SK-N-SH (cell line): ENCODE data around the gene GLYATL1. TPM values are rescaled to one million over a fixed set of nuclear protein-coding genes. Genes with fewer than 3 reads are reported as not detected.

Experiments
- CTCF ChIA-PET: fragments of 300-600, 350-600 bp; formaldehyde crosslinking; extraction: SDS; loops from one replicate; lab custom pipeline; 2021; lab: Yijun Ruan, JAX
- POLR2A ChIA-PET: fragments of 350-600 bp; sonication (Branson Sonifier 250); formaldehyde crosslinking; extraction: SDS; loops from one replicate; lab custom pipeline; 2020; ENCODE audit warnings: antibody characterized with exemption, inconsistent platforms; lab: Yijun Ruan, JAX
- DNase-seq: peaks from one replicate; pipeline ENCODE4 v3.0.0; 2012
- H2AFZ ChIP-seq: fragments of 200-600 bp; sonication (generic); 2 replicates; pipeline ENCODE4 v1.8.1; 2016; ENCODE audit warnings: antibody characterized with exemption, mild to moderate bottlenecking, low read depth
- H3F3A ChIP-seq: fragments of 200-600 bp; sonication (generic); replicated peaks from 2 replicates; pipeline ENCODE3; 2016; ENCODE audit warnings: antibody characterized with exemption, mild to moderate bottlenecking; ENCODE audit not compliant: insufficient read depth
- H3K27ac ChIP-seq, 2 experiments: fragments of 200-500 bp in 1 of 2; fragments of 200-600 bp in 1 of 2; sonication (Bioruptor generic) in 1 of 2; sonication (generic), shearing (Covaris generic) in 1 of 2; 2 replicates each; pipeline versions ENCODE4 v1.5.1 to v1.6.1; 2014 to 2016; ENCODE audit warnings: low read depth in 2 of 2, inconsistent platforms in 1 of 2, low read length in 1 of 2, mild to moderate bottlenecking in 1 of 2, mixed read lengths in 1 of 2
- H3K27me3 ChIP-seq: fragments of 200-600 bp; sonication (generic), shearing (Covaris generic); 2 replicates; pipeline ENCODE4 v1.6.1; 2016; ENCODE audit warnings: mixed run types; ENCODE audit not compliant: insufficient read depth
- H3K36me3 ChIP-seq, 2 experiments: fragments of 200-500 bp in 1 of 2; fragments of 200-600 bp in 1 of 2; sonication (Bioruptor generic) in 1 of 2; sonication (generic) in 1 of 2; replicated peaks in 1 of 2; 2 replicates each; pipeline versions ENCODE3 to v1.5.1; 2014 to 2016; ENCODE audit warnings: low read length in 1 of 2, mild to moderate bottlenecking in 1 of 2; ENCODE audit not compliant: insufficient read depth in 2 of 2, control insufficient read depth in 1 of 2
- H3K4me1 ChIP-seq, 2 experiments: fragments of 200-500 bp in 1 of 2; fragments of 200-600 bp in 1 of 2; sonication (Bioruptor generic) in 1 of 2; sonication (generic), shearing (Covaris generic) in 1 of 2; 2 replicates each; pipeline versions ENCODE4 v1.5.1 to v1.6.1; 2014 to 2016; ENCODE audit warnings: low read depth in 1 of 2, low read length in 1 of 2, mixed run types in 1 of 2; ENCODE audit not compliant: insufficient read depth in 2 of 2, control insufficient read depth in 1 of 2
- H3K4me2 ChIP-seq: fragments of 200-600 bp; sonication (generic), shearing (Covaris generic); 2 replicates; pipeline ENCODE4 v1.6.1; 2017; ENCODE audit warnings: mixed run types
- H3K4me3 ChIP-seq, 2 experiments: fragments of 200-500 bp in 1 of 2; fragments of 200-600 bp in 1 of 2; sonication (Bioruptor generic) in 1 of 2; sonication (generic), shearing (Covaris generic) in 1 of 2; 2 replicates each; pipeline versions ENCODE4 v1.5.1 to v1.8.1; 2014 to 2016; ENCODE audit warnings: low read depth in 2 of 2, inconsistent platforms in 1 of 2, low read length in 1 of 2, mild to moderate bottlenecking in 1 of 2, mixed read lengths in 1 of 2, moderate library complexity in 1 of 2
- H3K79me2 ChIP-seq: fragments of 200-600 bp; sonication (generic); 2 replicates; pipeline ENCODE4 v1.8.1; 2017; ENCODE audit warnings: mild to moderate bottlenecking; ENCODE audit not compliant: insufficient read depth
- H3K9ac ChIP-seq: fragments of 200-600 bp; sonication (generic); 2 replicates; pipeline ENCODE4 v1.6.1; 2017; ENCODE audit warnings: mixed run types
- H3K9me2 ChIP-seq: fragments of 200-600 bp; sonication (generic); 2 replicates; pipeline ENCODE4 v1.6.1; 2017; ENCODE audit warnings: mixed run types
- H3K9me3 ChIP-seq: fragments of 200-600 bp; sonication (generic); 2 replicates; pipeline ENCODE4 v1.6.1; 2017; ENCODE audit warnings: mixed run types, mild to moderate bottlenecking, moderate library complexity
- H4K20me1 ChIP-seq: fragments of 200-600 bp; sonication (generic); 2 replicates; pipeline ENCODE4 v1.6.1; 2017; ENCODE audit warnings: mild to moderate bottlenecking, mixed run types; ENCODE audit not compliant: insufficient read depth
- GATA2 ChIP-seq: sonication (generic); formaldehyde crosslinking; IDR thresholded peaks from 2 replicates; pipeline ENCODE4 v1.5.0; 2020; ENCODE audit warnings: mild to moderate bottlenecking, missing genetic modification reagents
- MAX ChIP-seq: IDR thresholded peaks from 2 replicates; pipeline ENCODE4 v1.4.0; 2012; ENCODE audit warnings: low read depth
- MXI1 ChIP-seq: IDR thresholded peaks from 2 replicates; pipeline ENCODE4 v1.6.1; 2012; ENCODE audit warnings: mild to moderate bottlenecking, low read depth, low read length, improper control_type of control experiment
- RAD21 ChIP-seq: IDR thresholded peaks from 2 replicates; pipeline ENCODE4 v1.6.1; 2012; ENCODE audit warnings: mild to moderate bottlenecking, low read length
- REST ChIP-seq: IDR thresholded peaks from 2 replicates; pipeline ENCODE4 v1.6.1; 2012; ENCODE audit warnings: mild to moderate bottlenecking, low read depth, low read length, moderate library complexity
- SMC3 ChIP-seq: IDR thresholded peaks from 2 replicates; pipeline ENCODE4 v1.6.1; 2012; ENCODE audit warnings: low read depth, low read length, improper control_type of control experiment
- WGBS: methylation state at CpG from one replicate; pipeline ENCODE4 v1.1.6; 2017; ENCODE audit warnings: low lambda C conversion rate; 5-methylcytosine and 5-hydroxymethylcytosine counted together
- polyA plus RNA-seq, 3 experiments: library from polyadenylated mRNA; depleted of rRNA; stranded (reverse); fragments of >200 nt; gene quantifications; 2 replicates each; pipeline ENCODE4 v1.2.3, GENCODE V29; 2012
- TF ChIP-seq, protein P1 (sequence below): fragments of 150-350 bp; IDR thresholded peaks from 2 replicates; pipeline ENCODE4 v1.6.1; 2017; ENCODE audit warnings: antibody characterized with exemption, low read length, low read depth, borderline replicate concordance

GLYATL1 gene
- polyA plus RNA-seq, 1 of the 3 experiments (the other 2 are of a cell fraction): 0.21 TPM

DNA sequence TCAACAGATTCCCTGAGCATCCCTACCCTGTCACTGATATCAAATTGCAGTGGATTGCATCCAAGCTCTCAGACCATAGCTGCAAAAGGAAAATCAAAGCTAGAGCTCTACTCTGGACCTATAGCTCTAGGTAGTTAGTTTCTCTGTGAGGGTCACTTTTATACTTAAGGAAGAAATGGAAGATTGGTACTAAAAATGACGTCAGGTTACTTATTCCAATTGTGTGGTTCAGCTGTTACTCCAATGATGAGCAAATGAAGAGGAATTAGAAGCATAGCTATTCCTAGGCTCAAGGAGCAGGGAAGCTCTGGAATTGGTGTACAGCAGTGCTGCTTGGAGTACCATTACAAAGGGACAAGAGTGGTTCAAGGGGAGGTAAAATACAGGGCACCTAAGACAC lies 36.4 kb upstream of the GLYATL1 start:
- Histone ChIP-seq H3K9ac (no peak overlapping the region), H3K27me3 (no peaks in the 10 kb centered on the region), H3K4me3 (no peak overlapping the region), H3K4me2 (no peak overlapping the region), H3K4me1 (peaks cover 0 to 7% of the 10 kb centered on the region in 2 experiments; a peak in 2 of 4 replicates), H3F3A (peaks cover 7% of the 10 kb centered on the region), H3K9me2 (no peaks in the 10 kb centered on the region), H4K20me1 (no peaks in the 10 kb centered on the region), H3K9me3 (no peaks in the 10 kb centered on the region), H2AFZ (no peak overlapping the region), H3K79me2 (peaks cover 11% of the 10 kb centered on the region; the same call in 1 of the 2 replicates), H3K36me3 (no peaks in the 10 kb centered on the region), H3K27ac (no peak overlapping the region)
- ChIA-PET CTCF (interaction anchor here (1.6 kb wide), 2 partner anchors 10 to 233 kb away, joined by 4 read pairs; no protein-coding TSS in a partner anchor), POLR2A (interaction anchor here (1.2 kb wide), 1 partner anchor 25 kb away, joined by 3 read pairs; no protein-coding TSS in a partner anchor)
- WGBS: 69% methylated on average over 1 of the region's 1 CpG
- TF ChIP-seq MAX: no peak
- DNase-seq: no peak

GRCh38 chr11:58905011-58905720 lies 34.1 kb upstream of the GLYATL1 start:
- H3F3A ChIP-seq: peaks cover 7% of the 10 kb centered on the region
- no peaks in the 10 kb centered on the region for H3K9me3 ChIP-seq
- no peak for TF ChIP-seq RAD21
- TF ChIP-seq GATA2 (CRISPR knock-in tag): no peak
- TF ChIP-seq MAX: peak; percentile 60
- no peak for TF ChIP-seq REST
- TF ChIP-seq, protein P1, sequence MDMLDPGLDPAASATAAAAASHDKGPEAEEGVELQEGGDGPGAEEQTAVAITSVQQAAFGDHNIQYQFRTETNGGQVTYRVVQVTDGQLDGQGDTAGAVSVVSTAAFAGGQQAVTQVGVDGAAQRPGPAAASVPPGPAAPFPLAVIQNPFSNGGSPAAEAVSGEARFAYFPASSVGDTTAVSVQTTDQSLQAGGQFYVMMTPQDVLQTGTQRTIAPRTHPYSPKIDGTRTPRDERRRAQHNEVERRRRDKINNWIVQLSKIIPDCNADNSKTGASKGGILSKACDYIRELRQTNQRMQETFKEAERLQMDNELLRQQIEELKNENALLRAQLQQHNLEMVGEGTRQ: no peak
- TF ChIP-seq MXI1: 0 out of 2 replicates have a peak, but pooled peaks have one; percentile 25
- 0 out of 2 replicates have a peak, but pooled peaks have one; percentile 1 for TF ChIP-seq SMC3
- ChIA-PET CTCF (interaction anchor here (0.7 to 3.5 kb wide), 14 partner anchors 10 to 907 kb away, joined by 3 to 12 read pairs (median 4); no protein-coding TSS in a partner anchor), POLR2A (no interaction called here)
- H3K9me2 ChIP-seq: no peaks in the 10 kb centered on the region
- peak overlapping the region; percentile 85 for H3K4me2 ChIP-seq
- no peaks in the 10 kb centered on the region for H4K20me1 ChIP-seq
- H3K4me3 ChIP-seq: peak overlapping the region; percentile 73 to 93
- H3K9ac ChIP-seq: peak overlapping the region; percentile 65; the same call in 1 of the 2 replicates
- H3K4me1 ChIP-seq: peaks cover 0 to 7% of the 10 kb centered on the region in 2 experiments; a peak in 2 of 4 replicates
- peaks cover 11% of the 10 kb centered on the region; the same call in 1 of the 2 replicates for H3K79me2 ChIP-seq
- WGBS: 8% methylated on average over 18 of the region's 41 CpGs
- H3K27me3 ChIP-seq: no peaks in the 10 kb centered on the region
- H2AFZ ChIP-seq: peak overlapping the region; percentile 98
- H3K27ac ChIP-seq: peak overlapping the region; percentile 44 to 79
- DNase-seq: peak; percentile 75
- H3K36me3 ChIP-seq: no peaks in the 10 kb centered on the region
